Activated T-cell treated with anti-CD3 and anti-CD28 coated beads, Interleukin-2, amount 50 U/mL, for 72 hours (primary cell): Measurements from ENCODE around the gene LNX1. TPM values are rescaled to one million over a fixed set of nuclear protein-coding genes. Genes with fewer than 3 reads are reported as not detected.
A peak's percentile ranks its signal among the peaks of the same experiment; 100 is the strongest.

ENCODE experiments used
- ATAC-seq, 2 donors: fragments of 150-1000 bp; cut with Tn5 transposase; replicated peaks in 1 of 2; 2 replicates each; pipeline ENCODE4 v1.10.0; 2021; ENCODE audit warnings: moderate library complexity in 2 of 2, mild to moderate bottlenecking in 1 of 2
- DNase-seq, 2 donors: peaks; one replicate each; pipeline ENCODE4 v3.0.0; 2021 to 2022; ENCODE audit warnings: mixed read lengths in 1 of 2
- H3K27ac Mint-ChIP-seq: one replicate; pipeline ENCODE4 v1.8.0; 2022; ENCODE audit warnings: mild to moderate bottlenecking, moderate library complexity, mixed read lengths
- H3K27me3 Mint-ChIP-seq: one replicate; pipeline ENCODE4 v1.8.0; 2022; ENCODE audit warnings: low read depth, mixed read lengths
- H3K36me3 Mint-ChIP-seq, 2 donors: one replicate each; pipeline ENCODE4 v1.8.0; 2022; ENCODE audit warnings: mixed read lengths in 2 of 2, mild to moderate bottlenecking in 1 of 2; ENCODE audit not compliant: insufficient read depth in 2 of 2
- H3K4me1 Mint-ChIP-seq: one replicate; pipeline ENCODE4 v1.8.0; 2022; ENCODE audit warnings: low read depth, mixed read lengths
- H3K4me3 Mint-ChIP-seq, 2 donors: one replicate each; pipeline ENCODE4 v1.8.0; 2022; ENCODE audit warnings: mild to moderate bottlenecking in 2 of 2, mixed read lengths in 2 of 2, moderate library complexity in 2 of 2
- H3K9me3 Mint-ChIP-seq, 2 donors: one replicate each; pipeline ENCODE4 v1.8.0; 2022; ENCODE audit warnings: mixed read lengths in 2 of 2
- total RNA-seq, 2 donors: library from RNA; stranded (reverse); gene quantifications; one replicate each; pipeline ENCODE4 v1.2.3, GENCODE V29; 2022

The LNX1 gene
- under 1 TPM in 1 of 2 donors, not detected in 1; 0.46 TPM for total RNA-seq

DNA sequence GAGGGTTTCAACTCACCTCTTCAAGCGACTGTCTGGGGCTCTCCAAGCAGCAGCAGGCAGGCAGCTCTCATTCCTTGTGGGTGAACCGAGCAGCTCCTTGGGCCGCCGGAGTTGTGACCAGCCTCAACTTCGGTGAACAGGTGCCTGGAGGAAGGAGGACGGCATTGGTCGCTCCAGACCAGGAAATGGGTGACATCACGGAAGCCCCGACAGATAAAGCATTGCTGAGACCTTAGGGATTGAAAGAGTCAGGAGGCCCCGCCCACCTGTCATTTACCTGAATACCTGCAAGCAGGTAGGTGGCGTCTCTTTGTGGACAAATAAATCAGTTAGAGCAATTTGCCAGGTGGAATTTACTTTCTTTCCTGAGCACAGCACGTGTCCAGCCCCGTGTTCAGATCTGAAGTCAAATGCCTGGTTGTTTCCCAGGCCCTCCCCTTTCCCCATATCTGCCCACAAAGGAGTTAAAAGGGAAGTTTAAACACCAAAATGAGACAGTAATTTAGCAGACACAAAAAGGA lies at the start of gene LNX1:
LNX1 (minus strand) TSS at position 115 of the 521 bp plus-strand sequence. CDS start 17,484 bp downstream, outside the sequence.
- Mint-ChIP-seq H3K4me1 (peaks cover 6% of the 10 kb centered on the region), H3K27me3 (peaks cover 47% of the 10 kb centered on the region), H3K4me3 (peak within 1 kb of the TSS; percentile 61 to 69), H3K27ac (no peak within 1 kb of the TSS), H3K9me3 (no peaks in the 10 kb centered on the region), H3K36me3 (no peaks in the 10 kb centered on the region)
- no peak for DNase-seq
- no peak for ATAC-seq

DNA sequence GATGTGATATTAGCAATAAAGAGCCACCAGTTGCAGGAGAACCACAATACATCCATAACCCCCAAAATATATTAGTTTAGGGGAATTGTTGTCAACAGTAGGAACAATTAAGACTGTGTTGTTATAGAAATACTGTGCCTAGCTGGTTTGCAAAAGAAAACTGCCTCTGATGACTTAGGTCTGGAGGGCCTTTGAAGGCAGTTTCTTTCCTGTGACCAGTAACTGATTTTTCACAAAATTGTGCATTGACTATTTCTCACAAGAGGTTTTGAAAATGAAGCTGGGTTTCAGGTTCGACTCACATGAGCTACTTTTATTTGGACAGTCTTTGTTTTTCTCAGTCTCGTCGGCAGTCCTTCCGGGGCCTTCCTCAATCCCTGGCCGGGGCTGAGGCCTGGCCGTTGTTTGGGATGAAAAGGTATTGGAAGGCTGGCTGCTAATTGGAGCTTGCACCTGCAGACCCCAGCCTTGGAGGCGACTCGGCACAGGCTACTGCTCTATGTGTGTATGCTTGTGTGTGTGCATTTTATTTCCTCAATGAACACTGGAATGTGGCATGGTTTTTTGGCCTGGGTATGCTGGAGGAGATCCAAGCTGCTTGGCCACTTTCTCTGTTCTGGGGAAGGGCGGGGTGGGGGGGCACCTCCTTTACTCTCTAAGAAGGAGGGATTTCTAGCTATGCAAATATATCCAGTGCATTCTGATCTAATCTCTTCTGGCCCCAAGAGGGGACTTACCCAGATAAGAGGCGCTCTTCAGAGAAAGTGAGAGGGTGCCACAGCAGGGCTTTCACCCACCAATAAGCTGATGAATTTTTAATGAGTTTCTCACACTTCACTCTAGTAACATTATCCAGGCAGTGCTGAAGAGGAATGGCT lies 49.5 kb upstream of the LNX1 start:
- Mint-ChIP-seq H3K27me3 (no peaks in the 10 kb centered on the region), H3K36me3 (no peaks in the 10 kb centered on the region), H3K9me3 (no peaks in the 10 kb centered on the region), H3K27ac (no peak overlapping the region), H3K4me1 (no peaks in the 10 kb centered on the region), H3K4me3 (no peak overlapping the region)
- DNase-seq (no peak), ATAC-seq (no peak)

GRCh38 chr4:53638919-53639318 lies 47.6 kb upstream of the LNX1 start:
- no peaks in the 10 kb centered on the region for H3K4me1 Mint-ChIP-seq
- no peaks in the 10 kb centered on the region for H3K36me3 Mint-ChIP-seq
- ATAC-seq (no peak), DNase-seq (no peak)
- no peak overlapping the region for H3K27ac Mint-ChIP-seq
- H3K9me3 Mint-ChIP-seq = no peaks in the 10 kb centered on the region
- no peaks in the 10 kb centered on the region for H3K27me3 Mint-ChIP-seq
- H3K4me3 Mint-ChIP-seq = no peak overlapping the region

GRCh38 chr4:53637348-53637747 lies 46.1 kb upstream of the LNX1 start:
- Mint-ChIP-seq H3K27me3 (peaks cover 12% of the 10 kb centered on the region), H3K27ac (no peak overlapping the region), H3K36me3 (no peaks in the 10 kb centered on the region), H3K9me3 (no peaks in the 10 kb centered on the region), H3K4me1 (no peaks in the 10 kb centered on the region), H3K4me3 (no peak overlapping the region)
- ATAC-seq (no peak), DNase-seq (no peak)

- Mint-ChIP-seq H3K27ac (no peak overlapping the region), H3K27me3 (peaks cover 13% of the 10 kb centered on the region), H3K36me3 (no peaks in the 10 kb centered on the region), H3K4me1 (no peaks in the 10 kb centered on the region), H3K4me3 (no peak overlapping the region), H3K9me3 (no peaks in the 10 kb centered on the region)
- DNase-seq = no peak
- ATAC-seq = no peak
Observed at GRCh38 chr4:53635697-53636483, 44.6 kb upstream of the LNX1 start.

- no peaks in the 10 kb centered on the region for H3K9me3 Mint-ChIP-seq
- ATAC-seq (no peak), DNase-seq (no peak)
- H3K4me3 Mint-ChIP-seq = no peak overlapping the region
- H3K27ac Mint-ChIP-seq = no peak overlapping the region
- no peaks in the 10 kb centered on the region for H3K4me1 Mint-ChIP-seq
- peaks cover 22% of the 10 kb centered on the region for H3K27me3 Mint-ChIP-seq
- H3K36me3 Mint-ChIP-seq = no peaks in the 10 kb centered on the region
Observed at GRCh38 chr4:53633608-53634007, 42.3 kb upstream of the LNX1 start.

DNA sequence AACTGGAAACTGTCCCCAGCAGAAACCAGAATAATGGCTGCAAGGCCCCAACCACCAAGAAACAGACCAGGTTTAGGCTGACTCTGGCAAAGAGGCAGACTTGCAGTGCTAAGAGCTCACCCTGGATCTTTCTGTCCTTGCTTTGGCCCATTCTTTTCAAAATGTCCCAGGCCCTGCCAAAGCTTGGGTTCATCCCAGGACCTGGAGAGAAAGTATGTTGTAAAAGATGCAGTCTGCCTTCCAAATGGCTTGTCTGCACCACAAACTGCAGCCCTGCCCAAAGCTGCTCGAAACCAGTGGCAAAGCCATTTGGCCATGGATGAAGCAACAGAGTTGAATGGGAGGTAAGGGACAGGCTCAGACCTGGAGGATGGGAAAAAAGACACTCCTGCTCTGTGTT lies 38.0 kb upstream of the LNX1 start:
- Mint-ChIP-seq H3K27me3 (peaks cover 33% of the 10 kb centered on the region), H3K27ac (no peak overlapping the region), H3K4me1 (no peaks in the 10 kb centered on the region), H3K9me3 (peaks cover 1 to 3% of the 10 kb centered on the region in 2 donors), H3K4me3 (no peak overlapping the region), H3K36me3 (peaks cover 0 to 3% of the 10 kb centered on the region in 2 donors)
- DNase-seq (no peak), ATAC-seq (no peak)

DNA sequence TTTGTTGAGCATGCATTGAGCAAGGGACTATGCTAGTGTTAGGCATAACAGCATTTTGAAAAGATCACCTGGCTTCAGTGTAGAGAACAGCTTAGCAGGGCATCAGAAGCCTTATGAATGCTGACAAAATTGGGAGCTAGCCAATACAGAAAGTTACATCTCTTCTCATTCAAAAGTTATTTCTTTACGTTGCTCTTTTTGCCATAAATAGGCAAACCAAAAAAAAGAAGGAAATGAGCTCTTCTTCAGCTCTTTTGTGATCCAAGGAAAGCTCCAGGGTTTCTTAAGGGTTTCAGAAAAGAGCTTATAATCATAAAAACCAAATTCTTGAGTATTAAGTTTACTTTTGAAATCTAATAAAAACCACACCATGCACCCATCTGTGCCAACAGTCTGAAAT lies 35.2 kb upstream of the LNX1 start:
- H3K4me1 Mint-ChIP-seq = no peaks in the 10 kb centered on the region
- DNase-seq (no peak), ATAC-seq (no peak)
- H3K4me3 Mint-ChIP-seq = no peak overlapping the region
- no peak overlapping the region for H3K27ac Mint-ChIP-seq
- peaks cover 24% of the 10 kb centered on the region for H3K27me3 Mint-ChIP-seq
- H3K36me3 Mint-ChIP-seq = peaks cover 2 to 4% of the 10 kb centered on the region in 2 donors
- peaks cover 5 to 7% of the 10 kb centered on the region in 2 donors for H3K9me3 Mint-ChIP-seq

GRCh38 chr4:53625888-53626287 lies 34.6 kb upstream of the LNX1 start:
- H3K27ac Mint-ChIP-seq = no peak overlapping the region
- H3K4me1 Mint-ChIP-seq = no peaks in the 10 kb centered on the region
- peaks cover 5 to 7% of the 10 kb centered on the region in 2 donors for H3K9me3 Mint-ChIP-seq
- ATAC-seq (no peak), DNase-seq (no peak)
- H3K4me3 Mint-ChIP-seq = no peak overlapping the region
- H3K27me3 Mint-ChIP-seq = peaks cover 23% of the 10 kb centered on the region
- peaks cover 2 to 4% of the 10 kb centered on the region in 2 donors for H3K36me3 Mint-ChIP-seq

DNA sequence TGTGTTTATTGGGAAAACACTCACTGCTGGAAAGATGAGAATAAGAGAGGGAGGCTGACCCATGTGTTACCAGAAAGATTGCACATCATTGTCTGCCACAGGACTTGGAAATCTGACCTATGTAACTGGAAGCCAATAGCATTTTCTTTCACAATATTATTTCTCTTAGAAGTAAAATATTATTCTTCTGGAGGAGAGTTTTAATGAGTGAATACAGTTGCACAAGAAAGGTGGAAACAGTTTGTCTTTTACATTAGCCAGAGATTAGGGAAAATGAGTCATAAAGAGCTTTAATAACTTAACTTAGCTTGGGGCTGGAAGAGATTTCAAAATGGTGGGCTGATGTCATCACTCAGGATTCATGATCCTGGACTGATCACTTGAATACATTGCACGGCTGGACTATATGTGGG lies 31.5 kb upstream of the LNX1 start:
- DNase-seq = no peak
- no peak for ATAC-seq
- peaks cover 11% of the 10 kb centered on the region for H3K27me3 Mint-ChIP-seq
- H3K36me3 Mint-ChIP-seq = peaks cover 2 to 4% of the 10 kb centered on the region in 2 donors
- no peak overlapping the region for H3K27ac Mint-ChIP-seq
- peaks cover 5 to 7% of the 10 kb centered on the region in 2 donors for H3K9me3 Mint-ChIP-seq
- H3K4me3 Mint-ChIP-seq = no peak overlapping the region
- H3K4me1 Mint-ChIP-seq = no peaks in the 10 kb centered on the region

DNA sequence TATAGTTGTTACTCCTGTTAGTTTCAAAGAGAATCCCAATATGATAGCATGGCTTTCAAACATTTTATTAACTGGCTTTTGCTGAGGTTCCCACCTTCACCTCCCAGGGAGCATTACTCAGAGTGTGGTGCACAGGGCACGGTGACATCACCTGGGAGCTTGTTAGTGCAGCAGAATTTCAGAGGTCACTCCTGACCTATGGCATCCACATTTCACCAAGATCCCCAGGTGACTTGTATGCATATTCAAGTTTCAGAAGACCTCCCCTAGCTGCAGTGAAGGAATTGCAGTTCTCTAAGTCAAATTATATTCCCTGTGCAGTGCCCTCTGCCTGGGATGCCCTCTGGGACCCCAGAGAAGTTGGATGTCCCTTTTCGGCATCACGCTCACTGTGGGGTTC lies 29.7 kb upstream of the LNX1 start:
- Mint-ChIP-seq H3K27me3 (peaks cover 6% of the 10 kb centered on the region), H3K36me3 (peaks cover 2 to 4% of the 10 kb centered on the region in 2 donors), H3K9me3 (peaks cover 5 to 7% of the 10 kb centered on the region in 2 donors), H3K27ac (no peak overlapping the region), H3K4me3 (no peak overlapping the region), H3K4me1 (no peaks in the 10 kb centered on the region)
- ATAC-seq (no peak), DNase-seq (no peak)

DNA sequence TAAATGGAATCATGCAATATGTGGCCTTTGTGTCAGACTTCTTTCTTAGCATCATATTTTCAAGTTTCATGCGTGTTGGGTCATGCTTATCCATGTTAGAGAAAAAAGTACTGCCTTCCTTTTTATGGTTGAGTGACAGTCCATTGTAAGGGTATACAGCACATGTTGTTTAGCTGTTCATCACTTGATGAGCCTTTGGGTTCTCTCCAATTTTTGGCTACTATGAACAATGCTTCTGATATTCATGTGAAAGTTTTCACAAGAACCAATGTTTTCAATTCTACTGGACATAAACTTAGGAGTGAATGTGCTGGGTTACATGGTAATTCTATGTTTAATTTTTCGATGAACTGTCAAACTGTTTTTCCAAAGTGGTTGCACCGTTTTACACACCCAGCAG lies 28.1 kb upstream of the LNX1 start:
- peaks cover 2% of the 10 kb centered on the region in 2 donors for H3K36me3 Mint-ChIP-seq
- DNase-seq (no peak), ATAC-seq (no peak)
- peaks cover 9% of the 10 kb centered on the region for H3K27me3 Mint-ChIP-seq
- H3K9me3 Mint-ChIP-seq = peaks cover 5% of the 10 kb centered on the region in 2 donors
- H3K4me3 Mint-ChIP-seq = no peak overlapping the region
- H3K4me1 Mint-ChIP-seq = no peaks in the 10 kb centered on the region
- H3K27ac Mint-ChIP-seq = no peak overlapping the region

DNA sequence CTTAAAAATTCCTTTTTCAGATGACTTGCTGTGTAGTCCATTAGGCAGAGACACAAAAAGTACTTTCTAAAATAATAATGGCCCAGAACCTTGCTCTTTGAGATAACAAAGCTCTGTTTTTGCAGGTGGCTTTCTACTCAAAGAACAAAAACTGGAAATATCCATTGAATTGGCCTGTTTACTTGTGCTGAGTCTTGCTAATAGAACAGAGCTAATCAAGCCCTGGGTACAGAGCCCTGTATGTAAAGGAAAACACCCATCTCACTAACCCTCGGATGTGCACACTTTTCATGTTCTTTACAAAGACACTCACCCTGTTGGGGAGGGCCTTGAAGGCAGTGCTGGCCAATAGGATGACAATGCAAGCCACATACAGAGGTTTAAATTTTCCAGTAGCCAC lies 27.0 kb upstream of the LNX1 start:
- DNase-seq (no peak), ATAC-seq (no peak)
- no peaks in the 10 kb centered on the region for H3K4me1 Mint-ChIP-seq
- no peak overlapping the region for H3K27ac Mint-ChIP-seq
- peaks cover 0 to 11% of the 10 kb centered on the region in 2 donors for H3K9me3 Mint-ChIP-seq
- H3K4me3 Mint-ChIP-seq = no peak overlapping the region
- H3K27me3 Mint-ChIP-seq = peaks cover 5% of the 10 kb centered on the region
- peaks cover 0 to 2% of the 10 kb centered on the region in 2 donors for H3K36me3 Mint-ChIP-seq
